CD4-positive, alpha-beta T cell (primary cell): ENCODE results near the gene NELFB. TPM values are rescaled to one million over a fixed set of nuclear protein-coding genes. Genes with fewer than 3 reads are reported as not detected.

ENCODE experiments used
- ATAC-seq: fragments of 200-7000 bp; cut with Tn5 transposase; one replicate; pipeline ENCODE4 v1.10.0; 2022; ENCODE audit warnings: mild to moderate bottlenecking; ENCODE audit not compliant: poor library complexity
- CTCF ChIA-PET: fragments of 350-600 bp; sonication (Branson Sonifier 250); formaldehyde crosslinking; loops from one replicate; lab custom pipeline; 2021; ENCODE audit warnings: antibody characterized with exemption, inconsistent platforms; lab: Charles Lee
- POLR2A ChIA-PET: fragments of 350-600 bp; sonication (Branson Sonifier 250); formaldehyde crosslinking; loops from one replicate; lab custom pipeline; 2021; ENCODE audit warnings: antibody characterized with exemption, inconsistent platforms; lab: Charles Lee
- DNase-seq, 14 experiments: peaks; one replicate each; pipeline ENCODE4 v3.0.0-alpha.2; 2013 to 2020; ENCODE audit warnings: mixed read lengths in 2 of 14
- H3K27ac ChIP-seq, 2 donors: one replicate each; pipeline versions ENCODE4 v1.5.1 to v1.7.0; 2013; ENCODE audit warnings: low read length in 2 of 2, low read depth in 1 of 2, mild to moderate bottlenecking in 1 of 2
- H3K27me3 ChIP-seq, 2 experiments: 1 replicate in 1 of 2; 2 replicates in 1 of 2; pipeline versions ENCODE4 v1.6.1 to v1.7.0; 2013; ENCODE audit warnings: low read length in 2 of 2, control low read depth in 1 of 2, mild to moderate bottlenecking in 1 of 2, moderate library complexity in 1 of 2; ENCODE audit not compliant: insufficient read depth in 2 of 2, control insufficient read depth in 1 of 2
- H3K36me3 ChIP-seq: one replicate; pipeline ENCODE4 v1.6.1; 2013; ENCODE audit warnings: low read length, control low read depth; ENCODE audit not compliant: insufficient read depth
- H3K4me1 ChIP-seq: one replicate; pipeline ENCODE4 v1.6.1; 2013; ENCODE audit warnings: low read length, control low read depth; ENCODE audit not compliant: insufficient read depth
- H3K4me3 ChIP-seq: one replicate; pipeline ENCODE4 v1.5.1; 2013; ENCODE audit warnings: mild to moderate bottlenecking, low read length, moderate library complexity
- H3K9me3 ChIP-seq, 2 experiments: 1 replicate in 1 of 2; 2 replicates in 1 of 2; pipeline versions ENCODE4 v1.6.1 to v1.7.0; 2013; ENCODE audit warnings: low read length in 2 of 2, mild to moderate bottlenecking in 2 of 2, control low read depth in 1 of 2, moderate library complexity in 1 of 2; ENCODE audit not compliant: control insufficient read depth in 1 of 2, insufficient read depth in 1 of 2
- H3K27ac Mint-ChIP-seq: one replicate; pipeline ENCODE4 v1.8.0; 2020; ENCODE audit warnings: mixed read lengths
- H3K27me3 Mint-ChIP-seq: one replicate; pipeline ENCODE4 v1.8.0; 2021; ENCODE audit warnings: mixed read lengths
- H3K36me3 Mint-ChIP-seq: one replicate; pipeline ENCODE4 v1.8.0; 2021; ENCODE audit warnings: low read depth, mixed read lengths
- H3K4me1 Mint-ChIP-seq: one replicate; pipeline ENCODE4 v1.8.0; 2021; ENCODE audit warnings: low read depth, mixed read lengths
- H3K4me3 Mint-ChIP-seq: one replicate; pipeline ENCODE4 v1.8.0; 2020; ENCODE audit warnings: mild to moderate bottlenecking, mixed read lengths
- H3K9me3 Mint-ChIP-seq: one replicate; pipeline ENCODE4 v1.8.0; 2020; ENCODE audit warnings: mixed read lengths
- CTCF ChIP-seq: fragments of 200-600 bp; IDR thresholded peaks from one replicate; pipeline ENCODE4 v1.8.0; 2022; ENCODE audit warnings: antibody characterized with exemption, mild to moderate bottlenecking
- intact Hi-C, 2 experiments: fragments of 100-400 bp; cut with DNase I in 1 of 2; cut with micrococcal nuclease in 1 of 2; formaldehyde crosslinking; loops; one replicate each; pipeline versions ENCODE4 v1.15.1 to v1.9.0; 2023 to 2025; cut with DNase I, micrococcal nuclease
- total RNA-seq, 174 experiments: library from RNA in 2 of 174; stranded (reverse) in 2 of 174; gene quantifications; one replicate each; pipeline ENCODE4 v1.2.3 and lab custom pipeline; 2021 to 2026

The NELFB gene
- total RNA-seq, 2 experiments from 2014 or later, result 20.7 to 21.2 TPM

GRCh38 chr9:137240318-137240840 is 14.7 kb upstream of the NELFB start:
- Histone ChIP-seq H3K9me3 (no peaks in the 10 kb centered on the region), H3K4me1 (peaks cover 68% of the 10 kb centered on the region), H3K4me3 (peak overlapping the region; percentile 60), H3K36me3 (peaks cover 21% of the 10 kb centered on the region), H3K27me3 (no peaks in the 10 kb centered on the region), H3K27ac (peak overlapping the region; percentile 64 to 84)
- Mint-ChIP-seq H3K36me3 (peaks cover 22% of the 10 kb centered on the region), H3K27ac (peak overlapping the region; percentile 89), H3K4me3 (peak overlapping the region; percentile 80), H3K27me3 (no peaks in the 10 kb centered on the region), H3K9me3 (no peaks in the 10 kb centered on the region), H3K4me1 (peaks cover 17% of the 10 kb centered on the region)
- POLR2A ChIA-PET, result interaction anchor here (0.6 to 2.5 kb wide), 36 partner anchors 11 to 831 kb away, joined by 3 to 63 read pairs (median 4); partner anchors contain the start of genes ANAPC2, DPP7, EXD3 and MAN1B1
- ATAC-seq (peak; percentile 12), DNase-seq (peak in 13 of 14 experiments; percentile 43 to 91 (median 62))
- no peak for TF ChIP-seq CTCF
- intact Hi-C loops, result loop anchor here in 1 of 2 experiments (1.0 kb wide), 1 partner anchor 17 kb away; no protein-coding TSS in a partner anchor
- CTCF ChIA-PET, result interaction anchor here (0.9 to 1.8 kb wide), 3 partner anchors 14 to 51 kb away, joined by 3 to 5 read pairs (median 4); no protein-coding TSS in a partner anchor

- H3K27me3 Mint-ChIP-seq, result no peaks in the 10 kb centered on the region
- H3K4me1 Mint-ChIP-seq, result peaks cover 17% of the 10 kb centered on the region
- POLR2A ChIA-PET, result interaction anchor here (0.6 to 2.5 kb wide), 36 partner anchors 10 to 831 kb away, joined by 3 to 63 read pairs (median 4); partner anchors contain the start of genes ANAPC2, DPP7, EXD3 and MAN1B1
- CTCF ChIA-PET, result interaction anchor here (0.9 to 1.8 kb wide), 3 partner anchors 14 to 52 kb away, joined by 3 to 5 read pairs (median 4); no protein-coding TSS in a partner anchor
- Histone ChIP-seq H3K27ac (peak within 1 kb of the TSS; percentile 64 to 84), H3K36me3 (peaks cover 21% of the 10 kb centered on the region), H3K4me1 (peaks cover 64% of the 10 kb centered on the region), H3K27me3 (no peaks in the 10 kb centered on the region), H3K9me3 (no peaks in the 10 kb centered on the region), H3K4me3 (peak within 1 kb of the TSS; percentile 68)
- H3K36me3 Mint-ChIP-seq, result peaks cover 22% of the 10 kb centered on the region
- peak; percentile 93 to 100 (median 98) for DNase-seq
- ATAC-seq, result peak; percentile 79
- intact Hi-C loops, result loop anchor here (1.0 kb wide), 2 partner anchors 14 to 18 kb away; partner anchors contain the start of gene NELFB (in 1 of the 2)
- H3K27ac Mint-ChIP-seq, result peak within 1 kb of the TSS; percentile 89
- TF ChIP-seq CTCF, result no peak
- no peaks in the 10 kb centered on the region for H3K9me3 Mint-ChIP-seq
- H3K4me3 Mint-ChIP-seq, result peak within 1 kb of the TSS; percentile 91
Measured at GRCh38 chr9:137240841-137241489, 14.2 kb upstream of the NELFB start, which contains the start of gene TUBB4B. TSS of gene TUBB4B (plus strand) at chr9:137241287. CDS start at chr9:137241361, 74 bp downstream.

GRCh38 chr9:137241490-137242268 is 13.4 kb upstream of the NELFB start:
- no peaks in the 10 kb centered on the region for H3K9me3 Mint-ChIP-seq
- ATAC-seq, result peak; percentile 14
- peak overlapping the region; percentile 89 for H3K27ac Mint-ChIP-seq
- H3K4me1 ChIP-seq, result peaks cover 57% of the 10 kb centered on the region
- peak overlapping the region; percentile 85 for H3K4me3 Mint-ChIP-seq
- H3K4me3 ChIP-seq, result peak overlapping the region; percentile 68
- POLR2A ChIA-PET, result interaction anchor here (0.8 to 3.3 kb wide), 22 partner anchors 12 to 423 kb away, joined by 3 to 63 read pairs (median 8); partner anchors contain the start of genes ANAPC2, DPP7, EXD3 and MAN1B1
- H3K27ac ChIP-seq, result peak overlapping the region in 1 of 2 donors; percentile 53
- H3K36me3 Mint-ChIP-seq, result peaks cover 22% of the 10 kb centered on the region
- peak in 13 of 14 experiments; percentile 43 to 84 (median 72) for DNase-seq
- peaks cover 21% of the 10 kb centered on the region for H3K36me3 ChIP-seq
- no peaks in the 10 kb centered on the region for H3K9me3 ChIP-seq
- CTCF ChIA-PET, result interaction anchor here (1.3 to 1.8 kb wide), 2 partner anchors 13 to 52 kb away, joined by 4 to 5 read pairs; partner anchors contain the start of gene NELFB
- H3K27me3 ChIP-seq, result no peaks in the 10 kb centered on the region
- no peaks in the 10 kb centered on the region for H3K27me3 Mint-ChIP-seq
- peaks cover 17% of the 10 kb centered on the region for H3K4me1 Mint-ChIP-seq
- intact Hi-C loops, result loop anchor here in 1 of 2 experiments (1.0 kb wide), 1 partner anchor 14 kb away; the partner anchor contains the start of gene NELFB
- no peak for TF ChIP-seq CTCF
